Spleen (tissue), 7 donors: ENCODE results near the gene DPEP2.

ENCODE experiments used
- POLR2A ChIP-seq, 3 donors: fragments of 450-650 bp; IDR thresholded peaks; one replicate each; pipeline ENCODE4 v1.5.1; 2017; ENCODE audit warnings: antibody characterized with exemption in 3 of 3, mild to moderate bottlenecking in 1 of 3
- POLR2AphosphoS5 ChIP-seq, 3 donors: sonication (generic); formaldehyde crosslinking; IDR thresholded peaks; one replicate each; pipeline ENCODE4 v1.5.1; 2017; ENCODE audit warnings: antibody characterized with exemption in 3 of 3
- TF ChIP-seq, protein P1 (sequence below), 11 experiments: fragments of 200-600 bp in 7 of 11; fragments of 450-650 bp in 4 of 11; sonication (generic) in 4 of 11; IDR thresholded peaks in 8 of 11; conservative IDR thresholded peaks in 3 of 11; 1 replicate in 7 of 11; 2 replicates in 4 of 11; pipeline versions ENCODE4 v1.4.0 to v1.8.0; 2016 to 2021; ENCODE audit warnings: antibody characterized with exemption in 11 of 11, inconsistent platforms in 4 of 11, mild to moderate bottlenecking in 1 of 11
- donor health status: DM: no; HTN: no; CAD: no; lungs with moderate emphysema.
- donor health status: DM: no; HTN: no; CAD: no.
- donor health status: DM: no; HTN: no; CAD: no.

DNA sequence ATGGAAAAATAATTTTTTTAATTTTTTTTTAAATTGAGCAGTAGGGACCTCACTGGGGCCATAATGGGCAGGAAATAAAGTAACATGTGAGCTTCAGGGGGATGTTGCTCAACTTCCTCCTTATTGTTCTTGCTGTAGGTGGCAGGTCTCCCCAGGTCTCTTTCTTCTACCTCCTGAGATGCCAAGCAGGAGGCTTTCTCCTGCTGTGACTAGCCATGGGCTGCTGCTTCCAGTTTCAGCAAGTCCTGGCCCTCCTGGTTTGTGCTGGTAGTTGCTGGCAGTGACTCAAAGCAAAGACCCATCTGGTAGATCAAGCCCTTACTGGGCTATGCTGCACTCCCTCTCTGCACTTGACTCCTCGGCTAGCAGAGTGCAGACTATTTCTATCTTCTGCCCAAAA, 14.2 kb upstream of the DPEP2 start:
- TF ChIP-seq, protein P1, sequence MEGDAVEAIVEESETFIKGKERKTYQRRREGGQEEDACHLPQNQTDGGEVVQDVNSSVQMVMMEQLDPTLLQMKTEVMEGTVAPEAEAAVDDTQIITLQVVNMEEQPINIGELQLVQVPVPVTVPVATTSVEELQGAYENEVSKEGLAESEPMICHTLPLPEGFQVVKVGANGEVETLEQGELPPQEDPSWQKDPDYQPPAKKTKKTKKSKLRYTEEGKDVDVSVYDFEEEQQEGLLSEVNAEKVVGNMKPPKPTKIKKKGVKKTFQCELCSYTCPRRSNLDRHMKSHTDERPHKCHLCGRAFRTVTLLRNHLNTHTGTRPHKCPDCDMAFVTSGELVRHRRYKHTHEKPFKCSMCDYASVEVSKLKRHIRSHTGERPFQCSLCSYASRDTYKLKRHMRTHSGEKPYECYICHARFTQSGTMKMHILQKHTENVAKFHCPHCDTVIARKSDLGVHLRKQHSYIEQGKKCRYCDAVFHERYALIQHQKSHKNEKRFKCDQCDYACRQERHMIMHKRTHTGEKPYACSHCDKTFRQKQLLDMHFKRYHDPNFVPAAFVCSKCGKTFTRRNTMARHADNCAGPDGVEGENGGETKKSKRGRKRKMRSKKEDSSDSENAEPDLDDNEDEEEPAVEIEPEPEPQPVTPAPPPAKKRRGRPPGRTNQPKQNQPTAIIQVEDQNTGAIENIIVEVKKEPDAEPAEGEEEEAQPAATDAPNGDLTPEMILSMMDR (IDR thresholded peaks at IDR 0.05 in 8 of 11, conservative IDR thresholded peaks at IDR 0.05 in 3 of 11): no peak
- TF ChIP-seq POLR2A (IDR thresholded peaks at IDR 0.05) (no peak), POLR2AphosphoS5 (IDR thresholded peaks at IDR 0.05) (no peak)
